DMS 273 (cell line): ENCODE results near the gene ARMH3.
"Not testable (repeated sequence)": the region's sequence is repeated elsewhere in the genome, so short reads cannot be mapped to it uniquely, and the experiment has no call there.

ENCODE experiments used
- DNase-seq: peaks from one replicate; lab custom pipeline; 2025; ENCODE audit not compliant: unreplicated experiment; lab: John Stamatoyannopoulos, UW

Gene ARMH3

GRCh38 chr10:101993221-101993620 is 62.8 kb downstream of the ARMH3 start:
- DNase-seq: no peak

DNA sequence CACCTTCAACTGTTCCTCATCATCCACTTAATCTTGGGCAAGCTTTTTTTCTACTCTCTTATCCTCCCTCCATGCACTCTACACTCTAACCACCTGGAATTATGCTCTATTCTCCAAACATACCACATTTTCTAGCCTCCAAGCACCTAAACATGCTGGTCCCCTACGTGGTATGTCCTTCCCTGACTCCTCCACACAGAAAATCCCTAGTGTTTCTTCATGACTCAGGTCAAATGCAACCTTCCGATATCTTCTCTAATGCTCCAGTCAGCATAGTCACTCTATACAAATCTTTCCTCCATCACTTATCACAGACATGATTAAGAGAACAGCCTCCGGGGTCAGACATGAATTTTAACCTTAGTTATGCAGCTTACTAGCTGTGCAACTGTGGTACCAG is 68.8 kb downstream of the ARMH3 start:
- no peak for DNase-seq

DNA sequence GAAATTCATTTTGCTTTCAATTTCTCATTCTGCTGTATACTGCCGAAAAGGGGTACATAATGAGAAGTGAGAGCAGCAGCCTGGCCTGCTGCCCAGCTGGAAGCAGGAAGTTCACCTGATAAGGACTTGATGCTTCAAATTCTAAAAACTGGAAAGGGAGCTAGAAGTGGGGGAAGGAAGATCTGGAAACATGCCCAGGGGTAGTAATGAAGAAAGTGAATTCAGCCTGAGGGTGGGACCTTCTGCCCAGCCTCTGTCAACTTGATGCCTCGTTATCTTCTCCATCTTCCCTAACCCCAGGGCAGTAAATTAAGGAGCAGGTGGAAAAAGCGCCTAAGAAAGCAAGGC is 69.4 kb downstream of the ARMH3 start:
- peak; percentile 10 for DNase-seq

- not testable (repeated sequence) for DNase-seq
Measured at GRCh38 chr10:101980677-101981076, 75.3 kb downstream of the ARMH3 start.

DNA sequence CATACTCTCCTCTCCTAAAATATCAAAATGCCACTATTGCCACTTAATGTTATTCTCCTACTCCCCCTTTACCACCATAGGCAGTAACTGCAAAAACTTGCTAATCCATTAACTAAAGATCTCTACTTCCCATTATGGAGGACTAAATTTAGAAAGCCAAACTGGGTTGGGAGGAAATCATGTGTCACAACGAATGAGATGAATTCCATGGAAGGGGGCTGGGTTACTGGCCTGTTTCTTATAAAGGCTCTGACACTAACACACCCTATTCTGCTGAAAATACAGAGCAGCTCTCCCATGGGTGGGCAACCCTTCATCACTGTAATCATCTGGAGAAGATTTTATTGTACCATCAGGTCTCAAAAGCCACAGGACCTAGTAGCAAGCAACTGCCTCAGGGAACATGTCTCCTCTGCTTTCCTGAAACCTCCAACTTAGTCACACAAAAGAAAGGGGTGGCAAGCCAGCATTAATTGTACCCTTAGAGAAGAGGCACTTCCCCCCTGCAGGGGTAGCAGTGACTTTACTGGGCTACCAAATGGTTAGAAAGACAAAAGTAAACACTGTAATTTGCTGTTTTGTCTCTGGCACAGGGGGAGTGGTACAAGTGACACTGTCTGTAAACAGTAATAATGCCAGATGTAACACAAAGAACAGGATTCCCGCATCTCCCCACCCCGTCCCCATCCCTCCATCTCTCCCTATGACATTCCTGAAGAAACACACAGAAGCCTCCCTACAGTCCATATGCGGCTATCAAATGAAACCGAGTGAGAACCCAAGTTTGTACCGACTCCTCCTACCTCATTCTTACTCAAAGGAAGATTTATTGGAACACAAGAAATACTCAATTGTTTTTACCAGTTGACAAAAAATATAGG is 81.6 kb downstream of the ARMH3 start:
- no peak for DNase-seq

DNA sequence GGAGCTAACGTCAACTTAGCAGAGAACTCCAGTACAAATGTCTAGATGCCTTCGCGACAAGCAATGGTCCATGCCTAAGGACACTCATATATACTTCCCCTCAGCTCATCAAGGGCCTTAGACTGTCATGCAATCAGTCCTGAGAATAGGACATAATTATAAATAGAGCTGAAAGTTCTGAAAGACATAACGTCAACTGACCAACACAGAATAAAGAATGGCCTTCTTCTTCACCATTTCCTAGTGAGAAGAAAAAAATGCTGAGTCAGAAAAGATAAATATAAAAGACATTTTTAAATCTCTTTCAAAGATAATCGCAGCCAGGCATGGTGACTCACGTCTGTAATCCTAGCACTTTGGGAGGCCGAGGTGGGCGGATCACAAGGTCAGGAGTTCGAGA is 83.2 kb downstream of the ARMH3 start:
- DNase-seq: no peak

DNA sequence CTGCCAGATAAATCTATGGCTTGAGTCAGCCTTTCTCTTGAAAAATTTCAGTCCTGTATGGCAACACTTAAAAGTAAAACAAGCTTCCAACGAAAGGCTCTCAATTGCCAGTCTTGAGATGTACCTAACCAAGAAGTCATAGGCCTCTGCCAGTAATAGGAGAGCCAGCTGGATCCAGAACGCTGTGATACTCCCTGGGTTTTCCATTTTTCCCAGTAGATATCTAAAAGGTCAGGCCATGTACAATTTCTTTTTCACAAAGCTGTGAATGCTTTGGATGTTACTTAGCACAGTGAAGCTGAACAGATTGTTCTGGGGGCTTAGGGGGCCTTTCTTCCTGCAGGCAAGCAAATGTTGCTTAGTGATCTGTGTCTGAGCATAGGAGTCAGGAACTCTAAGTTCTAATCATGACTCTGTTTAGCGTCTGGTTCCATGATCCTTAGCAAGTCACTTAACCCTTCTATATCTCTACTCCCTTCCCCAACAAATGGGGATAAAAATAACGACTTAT is 86.5 kb downstream of the ARMH3 start:
- DNase-seq: no peak

DNA sequence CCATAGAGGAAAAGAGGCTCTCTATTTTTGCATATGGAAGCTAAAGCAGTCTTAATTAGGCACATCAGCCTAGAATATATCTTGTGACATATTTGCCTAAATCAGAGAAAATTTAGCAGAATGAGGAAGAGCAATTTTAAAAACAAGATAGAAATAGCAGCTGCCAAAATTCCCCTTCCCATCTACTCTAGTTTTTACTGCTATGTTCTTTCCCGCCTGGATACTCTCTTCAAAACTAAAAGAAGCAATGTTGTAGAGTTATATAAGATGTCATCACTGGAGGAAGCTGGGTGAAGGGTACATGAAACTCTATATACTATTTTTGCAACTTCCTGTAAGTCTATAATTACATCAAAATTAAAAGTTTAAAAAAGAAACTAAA is 87.0 kb downstream of the ARMH3 start:
- DNase-seq: no peak

- DNase-seq: no peak
Measured at GRCh38 chr10:101968286-101968939, 87.6 kb downstream of the ARMH3 start.

DNA sequence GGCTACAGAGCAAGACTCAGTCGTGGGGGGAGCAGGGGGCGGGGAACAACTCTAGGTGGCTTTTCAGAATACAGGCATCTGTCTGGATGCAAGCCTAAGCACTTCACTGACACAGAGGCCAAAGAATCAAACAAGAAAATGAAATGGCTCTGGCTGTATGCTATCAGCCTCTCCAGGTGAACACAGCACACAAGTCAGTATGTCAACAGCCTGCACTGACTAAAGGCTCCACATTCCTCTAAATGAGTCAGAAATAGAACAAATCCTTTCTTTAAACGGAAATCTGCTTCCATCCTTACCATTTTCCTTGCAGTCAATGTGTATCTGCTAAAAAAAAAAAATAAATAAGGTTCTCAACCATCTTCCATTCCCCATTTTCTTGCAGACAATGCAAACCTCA is 88.3 kb downstream of the ARMH3 start:
- no peak for DNase-seq

GRCh38 chr10:101967119-101967518 is 88.9 kb downstream of the ARMH3 start:
- no peak for DNase-seq

GRCh38 chr10:101965075-101965765 is 90.8 kb downstream of the ARMH3 start:
- no peak for DNase-seq

GRCh38 chr10:101961591-101962498 is 94.1 kb downstream of the ARMH3 start:
- peak; percentile 2 for DNase-seq

GRCh38 chr10:101960879-101961395 is 95.0 kb downstream of the ARMH3 start:
- no peak for DNase-seq

DNA sequence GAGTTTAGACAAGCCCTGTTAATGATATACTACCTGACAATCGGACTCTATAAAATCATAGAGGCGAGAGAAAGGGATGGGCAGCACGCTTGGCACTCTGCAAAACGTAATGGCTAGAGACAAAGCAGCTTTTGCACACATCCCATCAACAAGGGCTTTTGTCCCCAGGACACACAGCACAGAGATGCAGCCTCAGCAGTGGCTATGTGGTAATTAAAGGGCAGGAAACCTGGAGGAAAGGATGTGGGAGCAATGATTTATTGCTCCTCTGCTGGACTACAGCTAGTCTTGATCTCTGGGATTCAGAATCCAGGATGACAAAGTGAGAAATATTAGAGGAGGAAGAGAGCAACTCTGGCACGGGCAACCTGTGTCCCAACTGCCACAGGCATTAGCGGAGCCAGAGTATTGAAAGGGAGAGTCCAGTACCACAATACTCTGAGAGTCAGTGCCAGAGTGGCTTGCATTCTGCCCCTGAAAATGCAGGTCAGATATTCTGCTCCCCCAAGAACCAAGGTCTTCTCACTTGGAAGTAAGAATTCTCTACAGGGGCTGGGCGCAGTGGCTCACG is 96.5 kb downstream of the ARMH3 start:
- no peak for DNase-seq

- DNase-seq: no peak
Measured at GRCh38 chr10:101958691-101959090, 97.3 kb downstream of the ARMH3 start.

- DNase-seq: no peak
Measured at GRCh38 chr10:101956898-101957297, 99.1 kb downstream of the ARMH3 start.

DNA sequence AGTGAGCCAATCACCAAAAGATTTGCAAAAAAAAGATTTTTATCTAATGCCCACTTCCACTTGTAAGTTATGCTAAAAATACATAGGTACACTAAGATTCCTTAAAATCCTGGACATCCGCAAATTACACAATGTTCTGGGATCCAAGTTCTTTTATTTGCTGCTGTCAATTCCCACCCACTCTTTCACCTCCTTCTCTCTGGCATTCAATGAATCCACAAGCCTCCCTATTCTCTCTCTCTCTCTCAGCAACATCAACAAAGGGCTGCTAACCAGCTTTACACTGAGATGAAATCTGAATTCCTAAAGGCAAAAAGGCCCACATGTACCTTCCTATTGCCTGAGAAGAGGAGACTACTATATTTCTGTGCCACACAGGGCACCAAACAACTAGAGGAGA is 99.9 kb downstream of the ARMH3 start:
- no peak for DNase-seq

DNA sequence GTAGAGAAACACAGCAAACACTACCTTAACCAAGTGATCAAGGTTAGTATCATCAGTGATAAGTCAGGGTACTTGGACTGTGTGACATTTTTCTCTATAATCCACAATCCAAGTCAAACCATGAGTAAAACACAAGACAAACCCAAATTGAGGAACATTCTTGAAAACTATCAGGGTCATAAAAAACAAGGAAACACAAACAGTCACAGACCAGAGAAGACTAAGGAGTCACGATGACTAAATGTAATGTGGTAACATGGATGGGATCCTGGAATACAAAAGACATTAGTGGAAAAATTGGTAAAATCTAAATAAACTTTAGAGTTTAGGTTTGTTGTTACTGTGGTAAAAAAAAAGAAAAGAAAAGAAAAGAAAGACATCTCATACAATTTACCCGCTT is 103.8 kb downstream of the ARMH3 start:
- no peak for DNase-seq

GRCh38 chr10:101950213-101950612 is 105.8 kb downstream of the ARMH3 start:
- DNase-seq: no peak
